Posterior cingulate gyrus (tissue), 11 donors: ENCODE data around the gene FARP1.
A peak's percentile ranks its signal among the peaks of the same experiment; 100 is the strongest.

ENCODE experiments used
- DNase-seq, 10 donors: peaks; one replicate each; pipeline versions ENCODE4 v3.0.0 to v3.0.0-alpha.2; 2020 to 2021; ENCODE audit warnings: mixed read lengths in 3 of 10
- intact Hi-C: fragments of 100-400 bp; cut with DNase I; formaldehyde crosslinking; loops from one replicate; pipeline ENCODE4 v1.15.1; 2023

The FARP1 gene

DNA sequence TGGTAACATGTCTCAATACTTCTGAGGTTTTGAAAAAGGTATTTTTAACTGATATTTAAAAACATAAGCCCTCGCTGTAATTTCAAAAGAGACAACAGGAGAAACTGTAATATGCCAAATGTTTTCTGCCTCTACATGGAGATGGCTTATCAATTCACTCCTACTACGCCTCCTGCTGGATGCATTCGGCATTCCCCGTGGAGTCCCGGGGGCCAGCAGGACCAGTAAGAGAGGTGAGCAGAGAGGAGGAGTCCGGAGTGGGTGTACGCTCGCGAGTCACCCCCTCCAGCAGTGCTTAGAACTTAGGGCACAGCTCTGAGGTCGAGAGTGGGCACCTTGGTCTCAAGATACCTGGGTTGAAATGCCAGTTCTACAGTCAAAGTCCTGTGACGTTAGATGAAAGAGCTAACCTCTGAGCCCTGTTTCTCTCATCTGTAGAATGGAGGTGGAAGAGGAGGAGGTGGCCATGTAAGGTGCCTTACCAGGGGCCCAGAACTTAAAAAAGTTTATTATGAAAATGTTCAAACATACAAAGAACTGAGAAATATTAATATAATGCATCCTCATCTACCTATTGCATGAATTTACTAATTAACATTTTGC lies 323.8 kb downstream of the FARP1 start:
- intact Hi-C loops: no loop called here

GRCh38 chr13:98467263-98467985 lies 324.5 kb downstream of the FARP1 start:
- intact Hi-C loops: no loop called here
- DNase-seq: peak in 1 of 10 donors; percentile 30

More for the DNA sequence above, 323.8 kb downstream of the FARP1 start:
- peak in 1 of 10 donors; percentile 88 for DNase-seq

DNA sequence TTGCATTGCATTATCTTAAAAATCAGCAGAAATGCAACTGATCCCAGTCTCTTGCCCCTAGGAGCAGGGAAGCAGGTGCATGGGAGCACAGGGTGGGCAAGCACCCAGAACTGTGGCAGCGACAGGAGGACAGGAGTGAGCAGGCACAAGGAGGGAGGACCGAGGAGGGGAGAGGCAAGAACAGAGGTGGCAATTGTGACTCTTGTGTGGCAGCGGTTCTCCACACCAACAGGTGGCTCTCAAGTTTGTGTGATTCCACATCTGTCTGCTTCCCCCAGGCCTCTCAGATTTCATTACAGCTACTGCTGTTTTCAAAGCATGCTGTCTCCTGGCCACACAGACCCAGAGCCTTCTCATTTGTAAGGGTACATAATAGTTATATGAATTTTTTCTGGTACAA lies 325.5 kb downstream of the FARP1 start:
- intact Hi-C loops: no loop called here
- DNase-seq: peak in 1 of 10 donors; percentile 62

- peak in 1 of 10 donors; percentile 50 for DNase-seq
- intact Hi-C loops: no loop called here
Observed at GRCh38 chr13:98468929-98469328, 326.0 kb downstream of the FARP1 start.

- intact Hi-C loops: loop anchor here (10.0 kb wide), 1 partner anchor 104 kb away; the partner anchor contains the start of gene STK24
- peak in 1 of 10 donors; percentile 19 for DNase-seq
Observed at GRCh38 chr13:98470920-98471319, 328.0 kb downstream of the FARP1 start.

DNA sequence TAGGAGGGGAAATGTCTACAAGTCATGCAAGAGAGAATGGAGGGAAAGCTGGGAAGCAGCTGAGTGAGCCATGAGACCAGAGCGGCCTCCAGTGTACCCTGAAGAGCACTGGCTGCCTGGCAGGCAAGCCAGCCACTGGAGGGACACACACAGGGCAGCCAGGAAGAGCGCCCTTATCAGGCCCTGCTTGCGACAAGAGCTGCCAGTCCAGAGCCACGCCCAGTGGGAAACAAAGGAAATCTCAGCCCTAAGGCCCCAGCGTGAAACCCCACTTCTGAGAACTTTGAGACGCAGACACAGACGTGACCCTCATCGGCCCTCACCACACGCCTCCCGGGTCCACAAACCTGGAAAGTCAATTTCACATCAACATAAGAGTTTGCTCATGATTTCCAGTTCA lies 329.0 kb downstream of the FARP1 start:
- intact Hi-C loops: loop anchor here (10.0 kb wide), 1 partner anchor 103 kb away; the partner anchor contains the start of gene STK24

DNA sequence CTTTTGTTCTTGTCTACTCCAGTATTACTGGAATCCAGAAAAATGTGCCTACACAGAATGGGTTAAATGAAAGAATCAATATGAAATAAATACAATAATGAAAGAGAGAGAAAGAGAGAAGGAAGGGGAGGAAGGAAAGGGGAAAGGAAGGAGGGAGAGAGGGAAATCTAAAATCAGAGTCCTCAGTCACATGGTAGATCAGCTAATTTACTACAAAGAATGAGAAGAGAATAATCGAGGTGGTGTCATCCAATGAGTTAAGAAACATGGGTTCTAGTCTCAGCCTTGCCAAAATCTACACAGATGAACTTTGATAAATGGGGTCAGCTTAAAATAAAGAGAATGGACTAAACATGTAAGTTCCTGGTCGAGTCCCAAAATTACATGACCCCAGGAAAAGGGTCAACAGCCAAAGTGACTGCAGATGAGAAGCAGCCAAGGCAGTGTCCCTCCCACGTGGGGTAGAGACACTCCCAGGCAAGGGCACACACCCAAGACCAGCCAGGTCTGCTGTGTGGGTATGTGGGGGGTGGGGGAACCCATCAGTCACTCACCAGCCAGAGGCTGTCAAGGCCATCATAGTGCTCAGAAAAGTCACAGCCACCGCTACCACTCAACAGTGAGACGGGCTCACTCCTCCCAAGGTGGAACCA lies 330.4 kb downstream of the FARP1 start:
- intact Hi-C loops: loop anchor here (10.0 kb wide), 1 partner anchor 102 kb away; the partner anchor contains the start of gene STK24

More for the DNA sequence above, 329.0 kb downstream of the FARP1 start:
- peak in 1 of 10 donors; percentile 16 for DNase-seq

GRCh38 chr13:98473788-98474144 lies 330.9 kb downstream of the FARP1 start:
- DNase-seq: no peak
- intact Hi-C loops: loop anchor here (10.0 kb wide), 1 partner anchor 101 kb away; the partner anchor contains the start of gene STK24

More for the DNA sequence above, 330.4 kb downstream of the FARP1 start:
- DNase-seq: no peak

DNA sequence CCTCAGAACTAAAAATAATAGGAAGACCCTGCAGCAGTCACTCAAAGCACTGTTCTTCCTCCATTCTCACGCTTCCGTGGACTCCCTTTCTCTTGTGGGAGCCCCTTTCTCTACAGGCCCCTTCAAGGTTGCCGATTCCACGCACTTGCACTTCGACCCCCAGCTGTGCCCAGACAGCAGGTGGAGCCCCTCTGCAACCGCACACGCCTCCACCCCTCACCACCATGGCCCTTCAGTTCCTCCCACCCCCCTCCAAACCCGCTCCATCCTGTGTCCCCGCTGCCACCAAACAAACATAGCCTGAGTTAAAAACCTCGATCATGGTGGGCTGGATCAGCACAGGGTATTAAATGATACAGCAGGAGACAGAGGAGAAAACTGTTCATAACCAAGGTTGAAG lies 331.4 kb downstream of the FARP1 start:
- intact Hi-C loops: loop anchor here (10.0 kb wide), 1 partner anchor 101 kb away; the partner anchor contains the start of gene STK24
- no peak for DNase-seq

- intact Hi-C loops: loop anchor here (10.0 kb wide), 1 partner anchor 100 kb away; the partner anchor contains the start of gene STK24
- DNase-seq: no peak
Observed at GRCh38 chr13:98474761-98475160, 331.9 kb downstream of the FARP1 start.

DNA sequence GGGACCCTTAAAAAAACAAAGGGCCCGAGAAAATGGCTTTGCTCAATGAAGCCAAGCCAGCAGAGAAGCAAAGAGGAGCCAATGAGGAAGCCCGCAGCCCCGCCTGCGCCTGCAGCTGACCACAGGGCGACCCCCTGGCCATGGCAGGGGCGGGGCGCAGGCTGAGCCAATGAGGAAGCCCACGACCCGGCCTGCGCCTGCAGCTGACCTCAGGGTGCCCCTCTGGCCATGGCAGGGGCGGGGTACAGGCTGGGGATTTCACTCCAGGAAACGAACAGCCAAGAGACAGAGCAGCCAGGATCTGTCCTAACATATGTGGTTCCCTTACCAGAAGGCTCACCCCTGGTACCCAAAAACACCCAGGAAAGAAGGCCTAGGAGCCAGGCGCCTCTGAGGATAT lies 332.6 kb downstream of the FARP1 start:
- DNase-seq: no peak
- intact Hi-C loops: loop anchor here (10.0 kb wide), 1 partner anchor 99 kb away; the partner anchor contains the start of gene STK24

DNA sequence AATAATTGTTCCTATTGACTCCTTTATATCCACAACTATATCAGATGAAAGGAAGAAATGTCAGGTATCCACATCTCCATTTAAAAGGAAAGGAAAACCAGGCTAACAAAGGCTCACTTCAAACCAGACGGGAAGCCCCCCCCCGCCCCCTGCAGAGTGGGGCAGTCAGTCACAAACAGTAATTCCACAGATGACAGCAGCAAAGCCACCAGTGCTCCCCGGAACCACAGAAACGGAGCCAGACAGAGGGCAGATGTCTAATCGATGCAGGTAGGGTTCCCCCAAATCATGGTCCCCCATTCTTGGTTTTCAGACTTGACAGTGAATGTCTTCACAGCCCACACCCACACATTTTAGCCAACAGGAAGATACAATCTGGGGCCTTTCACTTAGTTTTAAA lies 333.2 kb downstream of the FARP1 start:
- no peak for DNase-seq
- intact Hi-C loops: loop anchor here (10.0 kb wide), 1 partner anchor 99 kb away; the partner anchor contains the start of gene STK24

GRCh38 chr13:98476538-98476966 lies 333.7 kb downstream of the FARP1 start:
- intact Hi-C loops: loop anchor here (10.0 kb wide), 1 partner anchor 98 kb away; the partner anchor contains the start of gene STK24
- no peak for DNase-seq

DNA sequence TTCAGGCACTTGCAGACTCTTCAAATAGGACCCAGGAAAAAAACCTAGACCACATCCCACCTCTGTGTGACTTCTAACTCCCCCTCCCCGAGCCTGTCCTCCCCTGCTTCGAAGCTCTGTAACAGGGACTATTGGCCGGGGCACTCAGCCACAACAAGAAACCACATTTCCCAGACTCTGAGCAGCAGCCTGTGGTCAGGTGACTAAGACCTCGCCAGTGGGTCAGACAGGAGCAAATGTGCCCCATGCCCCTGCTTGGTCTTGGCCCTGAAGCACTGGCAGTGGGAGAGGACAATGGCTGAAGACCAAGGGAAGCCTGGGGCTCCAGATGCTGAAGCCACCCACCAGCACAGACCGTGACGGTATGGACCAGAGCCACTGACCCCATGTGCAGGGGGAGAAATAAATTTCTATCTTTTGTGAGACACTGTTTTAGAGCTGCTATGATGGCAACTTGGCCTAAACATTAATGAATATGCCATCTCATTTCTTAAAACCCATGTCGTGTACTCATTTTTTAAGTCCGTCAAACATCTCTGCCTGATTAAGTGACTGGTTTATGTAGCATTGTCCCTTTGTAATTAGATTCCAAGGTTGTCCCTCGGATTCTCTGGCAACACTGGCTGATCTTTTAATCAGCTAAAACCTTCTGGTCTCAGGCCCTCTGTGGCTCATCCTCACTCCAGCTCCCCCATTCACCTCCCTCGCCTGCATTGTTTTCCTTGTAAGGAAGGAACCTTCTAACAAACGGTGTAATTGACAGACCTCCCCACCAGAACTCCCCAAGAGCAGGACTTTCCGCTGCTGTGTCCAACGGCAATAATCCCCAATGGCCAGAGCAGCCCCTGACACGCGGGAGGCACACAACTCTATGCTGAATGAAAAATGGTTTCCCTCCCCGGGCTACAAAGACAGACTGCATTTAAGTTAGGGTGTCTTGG lies 335.6 kb downstream of the FARP1 start:
- no peak for DNase-seq
- intact Hi-C loops: loop anchor here (10.0 kb wide), 1 partner anchor 96 kb away; the partner anchor contains the start of gene STK24

- intact Hi-C loops: loop anchor here (10.0 kb wide), 1 partner anchor 95 kb away; the partner anchor contains the start of gene STK24
- no peak for DNase-seq
Observed at GRCh38 chr13:98479496-98480003, 336.7 kb downstream of the FARP1 start.

- no peak for DNase-seq
- intact Hi-C loops: no loop called here
Observed at GRCh38 chr13:98480915-98481877, 338.3 kb downstream of the FARP1 start.

DNA sequence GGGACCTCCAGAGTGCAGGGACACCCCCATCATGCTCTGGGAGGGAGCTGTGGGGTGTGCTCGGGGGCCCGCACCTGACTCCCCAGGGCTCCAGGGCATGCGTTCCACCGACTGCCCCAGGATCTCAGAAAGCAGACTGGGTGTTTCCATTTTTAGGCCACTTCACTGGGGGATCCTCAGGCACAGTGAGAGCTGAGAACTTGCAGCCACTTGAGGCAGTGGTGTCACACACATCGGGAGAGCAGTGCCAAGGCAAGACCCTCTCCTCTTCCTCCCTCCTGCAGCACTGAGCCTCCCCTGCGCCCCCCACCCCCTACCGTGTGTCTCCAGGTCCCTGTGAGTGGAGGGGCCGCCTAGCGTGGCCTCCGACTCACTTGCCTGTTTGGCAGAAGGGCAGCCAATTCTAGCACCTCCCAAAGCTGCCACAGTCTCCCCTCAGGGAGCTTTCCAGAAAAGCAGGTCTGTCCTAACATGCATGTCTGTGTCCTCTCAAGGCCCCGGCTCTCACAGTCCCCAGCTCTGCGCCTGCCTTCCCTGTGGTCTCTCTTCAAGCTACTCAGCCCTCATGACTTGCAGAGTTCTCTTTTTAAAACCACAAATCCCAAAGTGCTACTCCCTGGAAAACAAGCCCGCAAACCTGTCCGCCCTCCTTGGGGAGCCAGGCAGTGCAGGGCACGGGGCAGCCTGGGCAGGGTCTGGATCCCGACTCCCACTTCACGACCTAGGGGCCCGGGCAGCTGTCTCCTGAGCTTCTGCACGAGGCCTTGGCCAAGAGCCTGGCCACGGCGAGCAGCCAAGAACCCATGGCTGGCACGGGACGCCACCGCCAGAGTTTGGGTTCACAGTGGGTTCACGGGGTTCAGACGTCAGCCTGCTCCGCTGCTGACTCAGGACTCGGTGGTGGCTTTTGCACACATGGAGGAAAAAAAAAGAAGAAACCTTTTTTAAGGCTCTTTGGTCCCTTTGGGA lies 339.9 kb downstream of the FARP1 start:
- intact Hi-C loops: no loop called here

More for the DNA sequence above, 339.9 kb downstream of the FARP1 start:
- peak in 4 of 10 donors; percentile 49 to 92 (median 72) for DNase-seq
